CD4-positive, alpha-beta T cell treated with Interleukin-15 for 1 hour (primary cell): ENCODE results near the gene TMEM63B.
"Not testable (repeated sequence)": the region's sequence is repeated elsewhere in the genome, so short reads cannot be mapped to it uniquely, and the experiment has no call there.

Experiments used
- DNase-seq: peaks from one replicate; pipeline ENCODE4 v3.0.0-alpha.2; 2020

TMEM63B gene

GRCh38 chr6:44094403-44095242, 32.7 kb upstream of the TMEM63B start:
- no peak for DNase-seq

GRCh38 chr6:44095243-44095623, 32.1 kb upstream of the TMEM63B start:
- DNase-seq = not testable (repeated sequence)

DNA sequence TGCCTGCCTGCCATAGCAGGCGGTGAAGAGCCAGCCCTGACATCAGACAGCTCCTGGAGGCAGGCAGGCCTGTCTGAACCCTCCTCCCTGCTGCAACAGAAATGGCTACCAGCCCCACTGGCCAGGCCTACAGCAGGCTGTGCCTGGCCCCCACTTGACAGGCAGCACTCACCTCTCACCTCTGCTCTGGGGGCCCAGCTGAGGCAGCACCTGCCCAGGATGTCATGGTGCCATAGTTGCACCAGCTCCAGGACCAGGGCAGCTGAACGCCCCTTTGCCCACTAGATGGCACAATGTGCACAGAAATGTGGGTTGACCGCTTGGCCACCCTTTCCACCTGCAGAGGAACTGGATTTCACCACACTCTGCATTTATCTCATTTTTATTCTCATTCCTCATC, 30.7 kb upstream of the TMEM63B start:
- DNase-seq = peak; percentile 76

DNA sequence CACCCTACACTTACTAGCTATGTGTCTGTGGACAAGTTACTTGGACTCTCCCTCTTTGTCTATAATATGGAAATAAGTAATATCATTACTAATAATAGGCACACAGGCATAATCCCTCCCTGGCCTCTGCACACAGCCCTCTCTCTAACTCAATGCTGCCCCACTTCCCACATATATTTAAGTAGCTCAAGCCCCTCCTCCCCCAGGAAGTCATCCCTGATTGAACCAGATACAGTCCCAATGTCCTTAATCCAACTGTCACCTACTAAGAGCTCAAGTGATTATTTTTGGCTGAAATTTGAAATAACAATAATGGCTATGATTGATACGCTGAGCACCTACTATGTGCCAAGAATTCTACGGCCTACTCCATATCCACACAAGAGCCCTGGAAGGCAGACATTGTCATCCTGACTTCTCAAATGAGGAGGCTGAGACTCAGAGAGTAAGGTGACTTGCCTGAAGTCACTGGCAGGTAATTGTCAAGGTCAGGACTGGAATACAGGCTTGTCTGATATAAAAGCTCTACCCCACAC, 29.5 kb upstream of the TMEM63B start:
- DNase-seq = no peak

GRCh38 chr6:44099192-44099591, 28.2 kb upstream of the TMEM63B start:
- DNase-seq = no peak

DNA sequence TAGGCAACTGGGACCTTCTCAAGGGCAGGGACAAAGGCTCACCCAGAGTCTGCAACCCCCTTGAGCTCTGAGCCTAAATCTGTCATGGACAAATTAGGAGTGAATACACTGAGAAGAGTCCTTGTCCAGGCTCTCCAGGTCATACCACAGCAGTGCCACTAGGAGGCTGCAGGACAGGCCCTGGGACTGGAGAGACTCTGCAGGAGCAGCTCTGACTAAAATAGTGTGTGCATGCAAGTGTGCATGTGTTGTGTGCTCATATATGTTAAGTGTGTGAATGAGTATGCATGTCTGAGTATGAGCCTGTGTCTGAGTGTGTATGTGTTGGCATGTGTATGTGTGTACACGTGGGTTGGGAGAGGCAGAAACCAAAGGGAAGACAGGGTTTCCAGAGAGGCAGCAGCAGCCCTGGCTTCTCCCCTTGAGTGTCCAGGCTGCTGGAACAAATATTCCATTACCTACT, 27.2 kb upstream of the TMEM63B start:
- no peak for DNase-seq

GRCh38 chr6:44101832-44102231, 25.5 kb upstream of the TMEM63B start:
- no peak for DNase-seq

DNA sequence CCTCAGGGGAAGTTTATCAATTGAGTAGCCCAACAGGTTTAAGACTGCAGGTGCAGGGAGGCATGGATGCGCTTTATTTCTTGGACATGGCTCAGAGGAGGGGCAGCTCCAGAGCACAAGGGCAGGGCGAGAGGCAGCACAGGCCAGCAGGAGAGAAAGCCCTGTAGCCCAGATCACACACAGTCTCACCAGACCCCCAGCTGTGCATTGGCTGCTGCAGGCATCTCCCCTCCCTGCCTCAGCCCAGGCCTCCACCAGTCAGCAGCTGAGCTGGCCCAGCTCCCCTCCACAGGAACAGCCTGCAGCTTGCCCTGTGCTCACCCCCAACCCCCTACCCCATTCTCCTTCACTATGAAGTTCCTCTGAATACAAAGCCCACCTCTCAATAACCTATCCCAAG, 24.8 kb upstream of the TMEM63B start:
- DNase-seq = no peak

DNA sequence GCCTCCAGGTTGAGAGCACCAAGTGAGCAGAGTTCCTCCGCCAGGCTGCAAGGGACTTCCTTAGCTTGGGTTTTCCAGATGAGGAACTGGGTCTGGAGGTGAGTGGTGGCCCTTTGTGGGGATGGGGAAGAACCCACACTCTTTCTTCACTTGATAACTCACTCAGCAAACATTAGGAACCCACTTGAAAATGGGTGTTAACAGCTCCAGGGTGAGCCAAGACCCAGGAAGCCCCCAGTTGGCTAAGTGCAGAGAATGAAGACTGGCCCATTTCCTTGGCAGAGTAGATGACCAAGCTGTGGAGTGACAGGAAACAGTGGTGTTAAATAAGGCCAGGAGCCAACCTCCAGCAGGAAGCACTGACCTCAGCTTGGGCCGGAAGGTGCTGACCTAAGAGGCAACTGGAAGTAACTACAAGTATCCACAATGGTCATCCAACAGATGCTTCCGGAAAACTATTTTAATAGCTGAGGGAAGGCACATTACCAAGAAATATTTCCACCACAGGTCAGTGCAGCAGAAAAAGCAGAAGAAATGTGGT, 22.8 kb upstream of the TMEM63B start:
- no peak for DNase-seq

GRCh38 chr6:44105146-44105545, 22.2 kb upstream of the TMEM63B start:
- no peak for DNase-seq

GRCh38 chr6:44105993-44106740, 21.2 kb upstream of the TMEM63B start:
- DNase-seq = no peak

GRCh38 chr6:44107017-44107416, 20.3 kb upstream of the TMEM63B start:
- DNase-seq = no peak

GRCh38 chr6:44108471-44108870, 18.9 kb upstream of the TMEM63B start:
- no peak for DNase-seq

- no peak for DNase-seq
Measured at GRCh38 chr6:44109212-44109611, 18.1 kb upstream of the TMEM63B start.

DNA sequence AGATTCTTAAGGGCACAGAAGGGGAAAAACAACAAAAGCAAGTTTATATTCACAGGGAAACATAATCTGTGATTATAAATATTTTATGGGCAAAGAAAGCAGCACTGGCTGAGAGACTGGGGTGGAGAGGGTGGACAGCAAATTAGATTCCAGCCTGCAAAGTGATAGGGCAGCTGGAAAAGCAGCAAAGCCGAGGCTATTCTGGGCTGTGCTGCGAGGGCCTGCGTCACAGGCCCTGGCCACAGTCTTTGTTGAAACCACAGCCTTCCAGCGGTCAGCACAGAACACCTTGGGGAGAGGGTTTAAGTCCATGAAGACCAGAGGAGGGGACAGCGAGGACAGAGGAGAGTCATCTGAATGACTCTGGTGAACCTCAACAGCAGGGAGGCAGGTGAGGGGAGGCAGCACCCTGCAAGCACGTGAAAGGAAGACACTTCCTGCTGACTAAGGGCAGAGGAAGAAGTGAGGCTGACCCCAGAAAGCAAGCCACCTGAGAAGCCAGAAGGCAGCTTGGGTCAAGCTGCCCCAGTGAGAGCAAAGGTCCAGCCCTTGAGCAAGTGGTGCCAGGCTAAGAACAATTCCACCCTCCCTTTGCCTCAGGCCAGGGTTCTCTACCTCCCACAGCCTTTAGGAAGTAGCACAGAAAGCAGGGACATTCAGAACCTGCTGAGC, 17.2 kb upstream of the TMEM63B start:
- no peak for DNase-seq

DNA sequence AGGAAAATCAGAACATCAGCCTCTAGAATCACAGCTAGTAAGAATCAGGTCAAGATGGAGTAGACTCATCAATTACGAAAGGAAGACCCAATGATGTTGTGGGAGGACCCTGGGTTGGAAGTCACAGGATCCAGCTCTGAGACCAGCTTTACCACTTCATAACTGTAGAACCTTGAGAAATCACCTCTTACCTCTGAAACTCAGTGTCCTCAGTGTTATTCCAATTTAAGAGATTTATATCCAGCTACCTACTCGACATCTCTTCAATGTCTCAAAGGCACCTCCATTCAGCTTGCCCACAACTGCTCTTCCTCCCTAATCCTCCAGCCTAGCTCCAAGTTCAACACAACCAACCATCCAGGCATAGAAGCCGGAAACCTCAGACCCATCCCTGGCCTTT, 16.4 kb upstream of the TMEM63B start:
- no peak for DNase-seq

- DNase-seq = no peak
Measured at GRCh38 chr6:44111434-44112417, 15.6 kb upstream of the TMEM63B start.

GRCh38 chr6:44113414-44113813, 13.9 kb upstream of the TMEM63B start:
- no peak for DNase-seq

DNA sequence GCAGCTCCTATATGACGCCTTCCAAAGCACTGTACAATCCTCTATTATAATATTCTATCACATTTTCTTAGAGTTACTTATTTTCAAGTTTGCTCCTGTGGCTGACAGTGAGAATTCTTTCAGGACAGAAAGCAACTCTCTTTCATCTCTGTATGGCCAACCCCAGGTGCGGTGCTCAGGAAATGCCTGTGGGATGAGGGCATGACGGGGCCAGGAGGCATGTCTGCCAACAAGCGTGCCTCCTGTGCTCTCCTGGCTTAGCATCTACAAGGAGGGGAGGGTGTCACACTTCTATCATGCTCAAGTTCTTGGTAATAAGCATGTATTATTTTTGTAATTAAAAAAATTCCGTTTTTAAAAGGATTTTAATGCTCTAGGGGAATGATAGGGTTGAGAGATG, 11.5 kb upstream of the TMEM63B start:
- no peak for DNase-seq

DNA sequence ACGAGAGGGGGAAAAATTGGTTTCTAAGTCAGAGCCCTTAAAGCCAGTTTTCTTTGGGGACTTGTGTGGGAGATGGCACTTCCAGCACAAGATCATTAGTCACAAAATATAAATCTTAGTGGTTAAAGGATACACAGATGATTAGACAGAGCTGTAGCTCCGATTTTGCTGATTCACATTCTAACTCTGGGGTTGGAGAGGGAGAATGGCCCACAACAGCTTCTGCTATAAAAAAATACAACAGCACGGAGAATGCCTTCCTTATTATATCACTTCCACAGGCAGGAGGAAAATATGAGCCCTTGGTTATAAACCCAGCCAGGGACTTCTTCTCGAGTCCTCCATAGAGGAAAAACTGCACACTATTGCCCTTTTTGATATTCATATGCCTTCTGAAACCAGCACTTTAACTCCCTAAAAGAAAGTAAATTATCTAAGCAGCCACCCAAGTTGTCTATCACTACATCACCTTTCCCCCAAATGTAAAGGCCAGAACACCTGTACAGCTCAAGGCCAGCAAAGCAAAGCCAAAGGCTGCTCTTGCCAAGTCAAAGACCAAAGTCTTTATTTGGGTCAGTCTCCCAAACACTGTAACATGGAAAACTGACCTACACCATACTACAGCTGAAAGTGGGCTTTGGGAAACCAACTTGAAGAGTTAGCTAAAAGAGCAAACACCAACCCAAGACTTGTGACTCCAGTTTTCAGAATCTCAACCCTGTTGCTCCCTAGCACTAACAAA, 10.5 kb upstream of the TMEM63B start:
- DNase-seq = no peak
